Ishikawa (cell line): ENCODE measurements around the gene PBX3.

Experiments
- CEBPB ChIP-seq: IDR thresholded peaks from 2 replicates; pipeline ENCODE4 v1.6.1; 2012
- CREB1 ChIP-seq: IDR thresholded peaks from 2 replicates; pipeline ENCODE4 v1.6.1; 2012; ENCODE audit warnings: low read depth
- EGR1 ChIP-seq: IDR thresholded peaks from 2 replicates; pipeline ENCODE4 v1.6.1; 2012
- EP300 ChIP-seq: IDR thresholded peaks from 2 replicates; pipeline ENCODE4 v1.6.1; 2012; ENCODE audit warnings: borderline replicate concordance
- FOXM1 ChIP-seq: IDR thresholded peaks from 2 replicates; pipeline ENCODE4 v1.6.1; 2012; ENCODE audit warnings: low read depth, borderline replicate concordance
- NFIC ChIP-seq: IDR thresholded peaks from 2 replicates; pipeline ENCODE4 v1.6.1; 2012
- RAD21 ChIP-seq: IDR thresholded peaks from 2 replicates; pipeline ENCODE4 v1.6.1; 2012; ENCODE audit warnings: low read depth
- TAF1 ChIP-seq: IDR thresholded peaks from 2 replicates; pipeline ENCODE4 v1.6.1; 2012; ENCODE audit warnings: low read depth, mild to moderate bottlenecking
- TCF12 ChIP-seq: IDR thresholded peaks from 2 replicates; pipeline ENCODE4 v1.6.1; 2012; ENCODE audit warnings: low read depth
- TEAD4 ChIP-seq: IDR thresholded peaks from 2 replicates; pipeline ENCODE4 v1.6.1; 2012
- YY1 ChIP-seq: IDR thresholded peaks from 2 replicates; pipeline ENCODE4 v1.6.1; 2012; ENCODE audit warnings: low read depth
- ZBTB7A ChIP-seq: IDR thresholded peaks from 2 replicates; pipeline ENCODE4 v1.6.1; 2012; ENCODE audit warnings: low read depth
- TF ChIP-seq, protein P1 (sequence below): IDR thresholded peaks from 2 replicates; pipeline ENCODE4 v1.6.1; 2012
- TF ChIP-seq, protein P2 (sequence below): IDR thresholded peaks from 2 replicates; pipeline ENCODE4 v1.6.1; 2012
- TF ChIP-seq, protein P3 (sequence below): IDR thresholded peaks from 2 replicates; pipeline ENCODE4 v1.6.1; 2012; ENCODE audit warnings: low read depth, mild to moderate bottlenecking

Gene PBX3

DNA sequence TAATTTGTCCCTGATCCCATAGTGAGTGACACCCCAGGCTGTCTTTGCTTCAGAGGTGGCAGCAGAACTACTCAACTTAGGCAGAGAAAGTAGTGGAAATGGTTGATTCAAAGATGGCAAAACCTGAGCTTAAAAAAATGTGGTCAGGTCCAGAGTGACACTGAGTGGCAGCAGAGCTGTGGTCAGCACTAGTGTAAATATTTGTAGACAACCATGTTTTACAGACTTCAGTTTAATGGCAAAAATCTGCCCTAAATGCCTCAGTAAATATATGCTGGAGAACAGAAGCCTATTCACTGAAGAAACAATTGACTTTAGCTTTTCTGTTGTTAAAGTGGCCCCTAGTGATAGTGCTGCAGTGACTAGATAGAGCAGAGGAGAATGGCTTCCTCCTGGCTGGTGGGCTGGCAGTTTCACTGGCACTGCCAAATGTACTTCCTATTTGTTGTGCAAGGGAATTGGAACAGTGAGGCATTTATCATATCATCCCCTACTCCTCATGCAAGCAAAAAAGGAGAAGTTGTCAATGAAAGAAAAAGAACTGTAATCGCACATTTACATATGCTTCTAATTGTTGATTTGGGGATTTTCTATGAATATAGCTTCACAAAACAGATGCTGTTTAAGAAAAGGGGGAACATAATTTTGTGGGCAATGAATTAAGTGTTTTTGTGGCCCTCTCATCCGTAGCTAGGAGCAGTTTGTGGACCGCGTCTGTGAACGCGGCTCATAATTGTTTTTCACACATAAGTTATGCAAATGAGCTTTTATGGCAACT, 12.0 kb downstream of the PBX3 start:
- TF ChIP-seq TEAD4 (no peak), EGR1 (no peak), NFIC (no peak), CREB1 (no peak), TCF12 (no peak), TAF1 (no peak), CEBPB (no peak), ZBTB7A (no peak)
- TF ChIP-seq, protein P1, sequence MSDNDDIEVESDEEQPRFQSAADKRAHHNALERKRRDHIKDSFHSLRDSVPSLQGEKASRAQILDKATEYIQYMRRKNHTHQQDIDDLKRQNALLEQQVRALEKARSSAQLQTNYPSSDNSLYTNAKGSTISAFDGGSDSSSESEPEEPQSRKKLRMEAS = no peak
- TF ChIP-seq, protein P2, sequence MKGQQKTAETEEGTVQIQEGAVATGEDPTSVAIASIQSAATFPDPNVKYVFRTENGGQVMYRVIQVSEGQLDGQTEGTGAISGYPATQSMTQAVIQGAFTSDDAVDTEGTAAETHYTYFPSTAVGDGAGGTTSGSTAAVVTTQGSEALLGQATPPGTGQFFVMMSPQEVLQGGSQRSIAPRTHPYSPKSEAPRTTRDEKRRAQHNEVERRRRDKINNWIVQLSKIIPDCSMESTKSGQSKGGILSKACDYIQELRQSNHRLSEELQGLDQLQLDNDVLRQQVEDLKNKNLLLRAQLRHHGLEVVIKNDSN = no peak

DNA sequence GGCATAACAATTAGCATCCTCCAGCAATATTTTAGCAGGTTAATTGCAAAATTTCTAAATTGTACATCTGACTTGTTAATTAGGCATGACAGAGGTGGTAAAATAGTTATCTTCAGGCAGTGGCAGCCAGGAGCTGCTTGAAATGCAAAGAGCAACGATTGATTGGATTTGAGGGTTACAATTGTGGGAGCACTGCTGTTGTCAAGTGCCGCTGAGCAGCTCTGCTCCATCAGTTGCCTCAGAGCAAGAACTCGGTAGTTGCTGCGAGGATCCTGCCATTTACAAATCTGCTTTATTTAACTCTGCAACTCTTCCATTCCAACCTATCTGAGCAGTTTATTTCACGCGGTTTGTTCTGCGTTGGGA, 12.6 kb downstream of the PBX3 start:
- TF ChIP-seq, protein P3, sequence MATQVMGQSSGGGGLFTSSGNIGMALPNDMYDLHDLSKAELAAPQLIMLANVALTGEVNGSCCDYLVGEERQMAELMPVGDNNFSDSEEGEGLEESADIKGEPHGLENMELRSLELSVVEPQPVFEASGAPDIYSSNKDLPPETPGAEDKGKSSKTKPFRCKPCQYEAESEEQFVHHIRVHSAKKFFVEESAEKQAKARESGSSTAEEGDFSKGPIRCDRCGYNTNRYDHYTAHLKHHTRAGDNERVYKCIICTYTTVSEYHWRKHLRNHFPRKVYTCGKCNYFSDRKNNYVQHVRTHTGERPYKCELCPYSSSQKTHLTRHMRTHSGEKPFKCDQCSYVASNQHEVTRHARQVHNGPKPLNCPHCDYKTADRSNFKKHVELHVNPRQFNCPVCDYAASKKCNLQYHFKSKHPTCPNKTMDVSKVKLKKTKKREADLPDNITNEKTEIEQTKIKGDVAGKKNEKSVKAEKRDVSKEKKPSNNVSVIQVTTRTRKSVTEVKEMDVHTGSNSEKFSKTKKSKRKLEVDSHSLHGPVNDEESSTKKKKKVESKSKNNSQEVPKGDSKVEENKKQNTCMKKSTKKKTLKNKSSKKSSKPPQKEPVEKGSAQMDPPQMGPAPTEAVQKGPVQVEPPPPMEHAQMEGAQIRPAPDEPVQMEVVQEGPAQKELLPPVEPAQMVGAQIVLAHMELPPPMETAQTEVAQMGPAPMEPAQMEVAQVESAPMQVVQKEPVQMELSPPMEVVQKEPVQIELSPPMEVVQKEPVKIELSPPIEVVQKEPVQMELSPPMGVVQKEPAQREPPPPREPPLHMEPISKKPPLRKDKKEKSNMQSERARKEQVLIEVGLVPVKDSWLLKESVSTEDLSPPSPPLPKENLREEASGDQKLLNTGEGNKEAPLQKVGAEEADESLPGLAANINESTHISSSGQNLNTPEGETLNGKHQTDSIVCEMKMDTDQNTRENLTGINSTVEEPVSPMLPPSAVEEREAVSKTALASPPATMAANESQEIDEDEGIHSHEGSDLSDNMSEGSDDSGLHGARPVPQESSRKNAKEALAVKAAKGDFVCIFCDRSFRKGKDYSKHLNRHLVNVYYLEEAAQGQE = no peak
- TF ChIP-seq NFIC = no peak

DNA sequence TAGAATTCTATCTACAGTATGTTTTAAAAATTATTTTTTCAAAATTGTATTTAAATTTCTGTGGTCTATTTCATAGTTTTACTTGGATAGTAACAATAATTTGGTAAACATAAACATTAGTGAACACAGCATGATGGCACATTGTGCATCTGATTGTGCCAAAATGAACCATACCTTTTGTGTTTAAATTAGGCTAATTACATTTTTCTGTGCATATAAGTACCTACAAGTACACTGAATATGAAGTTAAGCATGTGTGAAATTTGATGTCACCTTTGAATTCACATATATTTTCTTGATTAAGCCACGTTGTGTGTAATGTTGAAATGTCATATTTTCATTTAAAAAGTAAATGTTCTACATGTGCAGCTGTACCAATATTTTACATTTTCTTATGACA, 13.4 kb downstream of the PBX3 start:
- no peak for TF ChIP-seq TAF1
- no peak for TF ChIP-seq TCF12
- no peak for TF ChIP-seq TEAD4
- TF ChIP-seq, protein P1 = no peak
- no peak for TF ChIP-seq FOXM1
- no peak for TF ChIP-seq EP300
- TF ChIP-seq, protein P3 = no peak
- no peak for TF ChIP-seq CREB1
- no peak for TF ChIP-seq EGR1
- TF ChIP-seq ZBTB7A = no peak
- no peak for TF ChIP-seq RAD21
- TF ChIP-seq, protein P2 = no peak
- no peak for TF ChIP-seq YY1
- TF ChIP-seq CEBPB = no peak
- TF ChIP-seq NFIC = no peak

DNA sequence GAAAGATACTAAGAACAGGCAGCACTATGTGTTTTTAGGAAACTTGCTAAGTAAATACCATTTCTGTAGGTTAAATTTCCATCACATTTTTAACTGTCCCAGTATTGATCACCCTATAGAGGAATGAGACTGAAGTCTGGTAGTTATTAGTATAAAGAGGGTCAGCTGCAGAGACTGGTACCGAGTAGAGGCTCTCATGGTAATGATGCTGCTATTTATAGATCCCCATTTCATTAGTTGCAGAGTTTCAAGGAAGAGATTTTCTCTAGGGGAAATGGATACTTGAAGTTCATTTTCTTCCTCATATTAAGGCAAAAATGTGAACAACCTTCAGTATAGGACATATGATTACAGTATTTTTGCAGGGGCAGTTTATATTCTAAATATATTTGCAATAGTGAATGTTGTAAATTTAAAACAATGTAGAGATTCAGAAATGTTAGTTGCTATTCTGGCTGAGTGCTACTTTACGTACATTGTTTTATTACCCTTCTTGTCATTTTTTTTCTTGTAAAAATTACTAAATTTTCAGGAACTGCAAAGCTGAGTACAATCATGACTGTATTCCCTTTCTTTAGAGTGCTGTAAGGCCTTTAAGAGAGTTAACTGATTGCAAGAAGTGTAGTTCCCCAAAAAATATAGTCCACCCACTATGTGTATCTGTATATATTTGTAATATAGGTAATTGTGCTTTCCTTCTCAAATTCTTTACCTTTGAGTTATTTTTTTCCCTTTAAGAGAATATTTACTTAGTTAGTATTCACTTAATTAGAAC, 14.7 kb downstream of the PBX3 start:
- no peak for TF ChIP-seq NFIC
- TF ChIP-seq, protein P1 = no peak
- no peak for TF ChIP-seq FOXM1
- TF ChIP-seq YY1 = no peak
- TF ChIP-seq EP300 = no peak
- no peak for TF ChIP-seq CREB1
- TF ChIP-seq TAF1 = no peak
- TF ChIP-seq RAD21 = no peak
- TF ChIP-seq ZBTB7A = no peak
- no peak for TF ChIP-seq CEBPB
- TF ChIP-seq, protein P2 = no peak
- TF ChIP-seq TEAD4 = no peak
- TF ChIP-seq EGR1 = no peak
- TF ChIP-seq, protein P3 = no peak
